Measurements from ENCODE around the gene PALB2. TPM values are rescaled to one million over a fixed set of nuclear protein-coding genes. Genes with fewer than 3 reads are reported as not detected.

Gene PALB2
- 7.9 TPM for total RNA-seq

DNA sequence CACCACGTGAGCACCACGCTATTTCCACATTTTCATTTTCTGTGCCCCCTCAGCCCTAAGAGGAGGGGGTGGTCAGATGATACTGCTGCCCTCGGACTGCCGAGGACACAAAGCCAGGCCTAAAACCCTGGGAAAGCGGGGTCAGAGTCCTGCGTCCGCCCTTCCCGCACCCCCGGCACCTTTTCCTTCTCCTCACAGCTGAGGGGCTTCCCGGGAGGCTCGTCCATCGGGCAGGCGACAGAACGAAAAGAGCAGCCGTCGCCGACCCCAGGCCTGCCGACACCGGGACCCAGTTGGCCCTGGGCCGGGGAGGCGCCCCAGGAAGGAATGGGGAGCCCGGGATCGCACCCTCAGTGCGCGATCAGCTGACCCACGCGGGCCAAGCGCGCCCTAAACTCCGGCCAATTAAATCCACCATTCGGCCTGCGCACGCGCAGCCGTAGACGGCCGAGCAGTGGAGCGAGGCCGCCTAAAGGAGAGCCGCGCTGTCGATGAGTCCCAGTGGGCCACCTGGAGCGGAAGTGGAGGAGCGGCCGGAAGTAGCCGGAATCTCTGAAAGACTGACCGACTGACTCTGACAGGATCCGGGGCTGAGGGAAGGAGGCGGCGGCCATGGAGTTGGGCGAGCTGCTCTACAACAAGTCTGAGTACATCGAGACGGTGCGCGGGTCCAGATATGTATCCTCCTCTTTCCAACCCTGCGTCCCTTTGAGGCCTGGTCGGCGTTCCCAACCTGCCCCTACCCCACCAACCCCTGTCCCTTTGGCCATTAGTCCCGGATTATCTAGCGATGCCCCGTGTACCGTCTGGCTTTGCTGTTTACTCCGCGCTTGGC lies at the start of gene PALB2, which contains the start of gene DCTN5:
Gene PALB2, minus strand, starts transcription at position 380 of the 835 bp plus-strand sequence. Its CDS starts 153 bp downstream, at position 227.
Gene DCTN5, plus strand, starts transcription at position 536 of the 835 bp plus-strand sequence. Its CDS starts 77 bp downstream, at position 613.

DNA sequence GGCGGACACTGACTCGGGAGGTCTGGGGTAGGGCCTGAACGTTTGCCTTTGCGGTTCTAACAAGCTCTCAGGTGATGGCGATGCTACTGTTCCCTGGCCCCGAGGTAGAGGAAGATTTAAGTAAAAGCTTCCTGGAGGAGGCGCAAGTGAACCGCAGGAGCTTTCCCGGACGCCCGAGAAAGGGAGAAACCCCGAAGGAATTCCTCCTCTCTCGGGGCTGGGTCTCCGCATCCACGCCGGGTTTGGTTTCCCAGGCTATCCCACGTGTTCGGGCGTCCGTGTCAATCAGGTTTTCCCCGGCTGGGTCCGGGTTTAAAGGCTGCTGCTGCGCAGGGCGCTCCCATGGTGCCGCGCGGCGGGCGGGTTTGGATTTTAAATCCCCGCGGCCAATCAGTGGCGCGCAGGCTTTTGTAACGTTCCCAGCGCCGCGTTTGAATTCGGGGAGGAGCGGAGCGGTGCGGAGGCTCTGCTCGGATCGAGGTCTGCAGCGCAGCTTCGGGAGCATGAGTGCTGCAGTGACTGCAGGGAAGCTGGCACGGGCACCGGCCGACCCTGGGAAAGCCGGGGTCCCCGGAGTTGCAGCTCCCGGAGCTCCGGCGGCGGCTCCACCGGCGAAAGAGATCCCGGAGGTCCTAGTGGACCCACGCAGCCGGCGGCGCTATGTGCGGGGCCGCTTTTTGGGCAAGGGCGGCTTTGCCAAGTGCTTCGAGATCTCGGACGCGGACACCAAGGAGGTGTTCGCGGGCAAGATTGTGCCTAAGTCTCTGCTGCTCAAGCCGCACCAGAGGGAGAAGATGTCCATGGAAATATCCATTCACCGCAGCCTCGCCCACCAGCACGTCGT lies 37.5 kb upstream of the PALB2 start, which contains the start of gene PLK1:
Gene PLK1, plus strand, starts transcription at position 460 of the 844 bp plus-strand sequence. Its CDS starts 44 bp downstream, at position 504.

DNA sequence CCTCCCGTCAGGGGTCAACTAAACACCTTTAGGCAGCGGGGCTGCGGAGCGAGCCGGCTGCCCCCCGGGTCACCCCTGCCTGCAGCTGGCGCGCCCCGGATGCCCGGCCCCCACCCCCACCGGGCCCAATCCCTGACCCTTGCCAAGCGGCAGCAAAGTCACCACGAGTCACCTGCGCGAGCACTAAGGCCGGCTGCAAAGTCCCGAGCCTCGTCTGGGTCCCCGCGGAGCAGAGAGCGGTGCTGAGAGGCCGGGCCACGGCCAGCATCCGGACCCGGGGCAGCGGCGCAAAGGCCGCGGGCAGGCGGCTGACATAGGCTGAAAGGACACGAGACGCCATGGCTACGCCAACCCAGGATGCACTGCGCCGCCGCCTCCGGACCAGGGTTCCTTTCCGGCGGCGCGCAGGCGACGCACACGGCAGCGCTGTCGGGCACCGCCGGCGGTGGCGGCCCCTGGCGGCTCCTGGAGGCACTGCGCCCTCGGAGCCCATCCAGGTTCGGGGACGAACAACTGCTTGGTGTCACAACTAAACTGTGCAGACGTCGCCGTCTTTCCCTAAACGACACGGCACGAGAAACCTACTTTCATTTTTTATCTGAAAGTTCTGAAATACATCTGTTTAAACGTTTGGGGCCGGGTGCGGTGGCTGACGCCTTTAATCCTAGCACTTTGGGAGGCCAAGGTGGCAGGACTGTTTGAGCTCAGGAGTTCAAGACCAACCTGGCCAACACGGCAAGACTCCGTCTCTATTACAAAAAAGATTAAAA lies 45.0 kb downstream of the PALB2 start, which contains the start of gene NDUFAB1:
Gene NDUFAB1, minus strand, starts transcription at position 366 of the 770 bp plus-strand sequence. Its CDS starts 26 bp downstream, at position 340.

DNA sequence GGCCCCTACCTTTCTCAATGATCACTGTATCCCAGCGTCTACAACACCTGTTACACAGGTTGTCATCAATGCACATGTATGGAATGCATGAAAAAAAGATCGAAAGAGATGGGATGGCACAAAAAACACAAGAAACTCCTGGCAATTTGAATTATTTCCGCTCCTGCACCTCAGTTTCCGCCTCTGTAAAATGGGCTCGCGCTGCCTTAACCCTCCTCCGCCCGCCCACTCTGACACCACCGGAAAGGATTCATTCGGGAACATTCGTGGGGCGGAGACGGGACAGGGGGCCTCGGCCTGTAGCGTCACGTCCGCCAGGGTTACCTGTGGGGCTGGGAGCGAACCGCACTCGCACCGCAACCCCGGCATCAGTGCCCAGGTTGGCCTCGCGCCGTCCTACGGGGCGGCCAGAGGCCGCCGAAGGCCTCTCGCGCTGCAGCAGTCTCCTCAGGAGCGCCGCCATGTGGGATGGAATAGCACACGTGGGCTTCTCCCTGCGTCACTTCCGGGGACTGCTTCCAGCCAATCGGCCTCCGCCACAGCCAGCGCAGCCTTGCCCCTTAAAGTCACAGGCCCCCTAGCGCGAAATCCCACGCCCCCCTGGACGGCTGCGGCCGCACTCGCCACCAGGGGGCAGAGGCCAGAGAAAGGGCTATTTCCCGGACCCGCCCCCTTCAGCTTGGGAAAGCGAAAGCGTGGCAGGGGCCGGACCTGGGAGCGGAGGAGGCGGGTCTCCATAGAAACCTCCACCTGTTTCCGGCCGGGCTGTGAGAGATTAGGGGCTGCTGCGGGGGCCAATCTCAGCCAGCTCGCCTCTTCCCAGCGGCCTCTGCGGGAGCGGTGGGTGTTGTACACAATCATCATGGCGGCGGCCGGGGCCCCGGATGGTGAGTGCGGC lies 84.0 kb downstream of the PALB2 start, which contains the start of the genes EARS2 and UBFD1:
Gene EARS2, minus strand, starts transcription at position 470 of the 898 bp plus-strand sequence. Its CDS starts 7 bp downstream, at position 463.
Gene UBFD1, plus strand, starts transcription at position 847 of the 898 bp plus-strand sequence. Its CDS starts 16 bp downstream, at position 863.

Other genes starting within 250 kb of the PALB2 start
- gene COG7, start 188.1 kb downstream of the PALB2 start, total RNA-seq = 29.5 TPM
- gene GGA2, start 130.8 kb downstream of the PALB2 start, total RNA-seq = 60.0 TPM
- 53.1 TPM for gene EARS2, start 84.0 kb downstream of the PALB2 start, total RNA-seq
- gene UBFD1, start 83.6 kb downstream of the PALB2 start, total RNA-seq = 139 TPM
- gene NDUFAB1, start 45.0 kb downstream of the PALB2 start, total RNA-seq = 132 TPM
- gene DCTN5, start 156 bp upstream of the PALB2 start, total RNA-seq = 34.2 TPM
- 15.7 TPM for gene PLK1, start 37.6 kb upstream of the PALB2 start, total RNA-seq
- 0.53 TPM for gene ERN2, start 71.9 kb upstream of the PALB2 start, total RNA-seq
- gene CHP2, start 113.7 kb upstream of the PALB2 start, total RNA-seq = 0.64 TPM
- 10.4 TPM for gene PRKCB, start 194.7 kb upstream of the PALB2 start, total RNA-seq

Measured in metanephros (tissue), 1 donor.